HG02884 (cell line): Measurements from ENCODE around the gene PAPOLB.

Experiments
- ATAC-seq: cut with Tn5 transposase; IDR thresholded peaks from one replicate; pipeline ENCODE4 v1.9.1; 2021; ENCODE audit warnings: mild to moderate bottlenecking, moderate library complexity; ENCODE audit not compliant: unreplicated experiment

Gene PAPOLB

GRCh38 chr7:4825081-4825480 lies 36.7 kb downstream of the PAPOLB start:
- no peak for ATAC-seq

GRCh38 chr7:4824120-4824775 lies 37.6 kb downstream of the PAPOLB start:
- ATAC-seq: no peak

- ATAC-seq: no peak
Observed at GRCh38 chr7:4823441-4824119, 38.2 kb downstream of the PAPOLB start.

GRCh38 chr7:4822677-4823076 lies 39.2 kb downstream of the PAPOLB start:
- ATAC-seq: no peak

GRCh38 chr7:4820967-4821471 lies 40.8 kb downstream of the PAPOLB start:
- no peak for ATAC-seq

GRCh38 chr7:4820405-4820966 lies 41.3 kb downstream of the PAPOLB start:
- ATAC-seq: no peak

- ATAC-seq: no peak
Observed at GRCh38 chr7:4819560-4820404, 42.0 kb downstream of the PAPOLB start.

GRCh38 chr7:4818000-4818794 lies 43.6 kb downstream of the PAPOLB start:
- ATAC-seq: no peak

GRCh38 chr7:4817178-4817901 lies 44.5 kb downstream of the PAPOLB start:
- no peak for ATAC-seq

GRCh38 chr7:4816419-4817080 lies 45.3 kb downstream of the PAPOLB start:
- no peak for ATAC-seq

- ATAC-seq: no peak
Observed at GRCh38 chr7:4815609-4816418, 46.0 kb downstream of the PAPOLB start.

GRCh38 chr7:4815121-4815520 lies 46.7 kb downstream of the PAPOLB start:
- no peak for ATAC-seq

- no peak for ATAC-seq
Observed at GRCh38 chr7:4814433-4814832, 47.4 kb downstream of the PAPOLB start.

GRCh38 chr7:4809666-4810065 lies 52.2 kb downstream of the PAPOLB start:
- no peak for ATAC-seq

GRCh38 chr7:4809091-4809591 lies 52.7 kb downstream of the PAPOLB start:
- ATAC-seq: no peak

- ATAC-seq: no peak
Observed at GRCh38 chr7:4808565-4808964, 53.3 kb downstream of the PAPOLB start.

GRCh38 chr7:4808026-4808425 lies 53.8 kb downstream of the PAPOLB start:
- no peak for ATAC-seq
